Suprapubic skin (tissue), 4 donors: ENCODE results near the gene PMP22.

Source experiments
- POLR2A ChIP-seq, 2 donors: fragments of 450-650 bp; IDR thresholded peaks; one replicate each; pipeline ENCODE4 v1.6.1; 2017; ENCODE audit warnings: antibody characterized with exemption in 2 of 2, mild to moderate bottlenecking in 2 of 2, moderate library complexity in 2 of 2
- POLR2AphosphoS5 ChIP-seq, 3 donors: sonication (generic); formaldehyde crosslinking; IDR thresholded peaks; one replicate each; pipeline ENCODE4 v1.6.1; 2017; ENCODE audit warnings: antibody characterized with exemption in 3 of 3
- TF ChIP-seq, protein P1 (sequence below), 2 donors: fragments of 200-600 bp in 1 of 2; fragments of 450-650 bp in 1 of 2; sonication (generic) in 1 of 2; IDR thresholded peaks; one replicate each; pipeline ENCODE4 v1.5.1; 2016 to 2019; ENCODE audit warnings: antibody characterized with exemption in 2 of 2, mild to moderate bottlenecking in 1 of 2, moderate library complexity in 1 of 2

DNA sequence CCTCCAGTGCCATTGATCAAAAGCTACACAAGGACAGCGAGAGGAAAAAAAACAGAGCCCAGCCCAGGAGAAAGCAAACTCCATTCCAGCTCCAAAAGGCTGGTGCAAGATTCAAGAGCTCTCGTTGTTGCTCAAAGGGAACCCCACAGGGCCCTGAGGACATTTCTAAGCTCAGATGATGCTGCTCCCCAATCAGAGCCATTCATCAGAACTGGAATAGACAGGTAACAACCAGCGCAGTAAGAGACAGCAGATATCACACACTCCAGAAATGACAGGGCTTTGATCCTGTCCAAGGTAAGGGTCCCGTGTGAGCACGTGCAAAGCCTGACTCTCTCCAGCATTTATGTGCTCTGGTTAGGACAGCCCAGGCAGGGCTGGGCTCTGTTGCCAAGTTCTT is 20.1 kb downstream of the PMP22 start:
- TF ChIP-seq POLR2AphosphoS5 (IDR thresholded peaks at IDR 0.05) (no peak), POLR2A (IDR thresholded peaks at IDR 0.05) (no peak)
- TF ChIP-seq, protein P1, sequence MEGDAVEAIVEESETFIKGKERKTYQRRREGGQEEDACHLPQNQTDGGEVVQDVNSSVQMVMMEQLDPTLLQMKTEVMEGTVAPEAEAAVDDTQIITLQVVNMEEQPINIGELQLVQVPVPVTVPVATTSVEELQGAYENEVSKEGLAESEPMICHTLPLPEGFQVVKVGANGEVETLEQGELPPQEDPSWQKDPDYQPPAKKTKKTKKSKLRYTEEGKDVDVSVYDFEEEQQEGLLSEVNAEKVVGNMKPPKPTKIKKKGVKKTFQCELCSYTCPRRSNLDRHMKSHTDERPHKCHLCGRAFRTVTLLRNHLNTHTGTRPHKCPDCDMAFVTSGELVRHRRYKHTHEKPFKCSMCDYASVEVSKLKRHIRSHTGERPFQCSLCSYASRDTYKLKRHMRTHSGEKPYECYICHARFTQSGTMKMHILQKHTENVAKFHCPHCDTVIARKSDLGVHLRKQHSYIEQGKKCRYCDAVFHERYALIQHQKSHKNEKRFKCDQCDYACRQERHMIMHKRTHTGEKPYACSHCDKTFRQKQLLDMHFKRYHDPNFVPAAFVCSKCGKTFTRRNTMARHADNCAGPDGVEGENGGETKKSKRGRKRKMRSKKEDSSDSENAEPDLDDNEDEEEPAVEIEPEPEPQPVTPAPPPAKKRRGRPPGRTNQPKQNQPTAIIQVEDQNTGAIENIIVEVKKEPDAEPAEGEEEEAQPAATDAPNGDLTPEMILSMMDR (IDR thresholded peaks at IDR 0.05), result no peak
